Endothelial cell of umbilical vein (primary cell): ENCODE results near the gene SFMBT2. TPM values are rescaled to one million over a fixed set of nuclear protein-coding genes. Genes with fewer than 3 reads are reported as not detected.

ENCODE experiments used
- BruUV-seq: library from RNA; stranded (reverse); fragments of 400-500 nt; replicated peaks from 2 replicates; lab custom pipeline; 2021; lab: Mats Ljungman, UMichigan
- CTCF ChIA-PET: fragments of 300-600, 350-600 bp; sonication (Branson Sonifier 250); formaldehyde crosslinking; loops from one replicate; lab custom pipeline; 2021; ENCODE audit warnings: antibody characterized with exemption, inconsistent platforms; lab: Charles Lee
- POLR2A ChIA-PET: fragments of 300-600, 350-600 bp; sonication (Branson Sonifier 250); formaldehyde crosslinking; loops from one replicate; lab custom pipeline; 2021; ENCODE audit warnings: antibody characterized with exemption, inconsistent platforms; lab: Charles Lee
- DNase-seq: peaks from one replicate; pipeline ENCODE4 v3.0.0-alpha.2; 2011; ENCODE audit warnings: low read depth, low spot score
- FAIRE-seq: peaks from 2 replicates; lab custom pipeline; 2011; peaks lifted over from hg19 to GRCh38; lab: Jason Lieb, UNC
- H2AFZ ChIP-seq: 2 replicates; pipeline ENCODE4 v1.6.0; 2012; ENCODE audit warnings: low read depth, low read length, control low read depth, inconsistent platforms
- H3K27ac ChIP-seq: 2 replicates; pipeline ENCODE4 v1.5.1; 2011; ENCODE audit warnings: low read depth, mild to moderate bottlenecking, control low read depth, low read length, moderate library complexity; ENCODE audit not compliant: insufficient read depth
- H3K27me3 ChIP-seq, 2 experiments: 2 replicates each; pipeline versions ENCODE4 v1.6.0 to v1.6.1; 2011; ENCODE audit warnings: low read length in 2 of 2, mixed read lengths in 1 of 2; ENCODE audit not compliant: control insufficient read depth in 2 of 2, insufficient read depth in 2 of 2
- H3K36me3 ChIP-seq, 2 experiments: 2 replicates in 1 of 2; 3 replicates in 1 of 2; pipeline ENCODE4 v1.5.1; 2011; ENCODE audit warnings: low read length in 2 of 2, mild to moderate bottlenecking in 1 of 2, moderate library complexity in 1 of 2; ENCODE audit not compliant: control insufficient read depth in 2 of 2, insufficient read depth in 2 of 2; ENCODE audit errors: extremely low read depth in 1 of 2
- H3K4me1 ChIP-seq: 3 replicates; pipeline ENCODE4 v1.5.1; 2011; ENCODE audit warnings: mild to moderate bottlenecking, low read length; ENCODE audit not compliant: control insufficient read depth, insufficient read depth; ENCODE audit errors: extremely low read depth
- H3K4me2 ChIP-seq: 2 replicates; pipeline ENCODE4 v1.6.1; 2011; ENCODE audit warnings: low read length, control low read depth, mixed read lengths; ENCODE audit not compliant: insufficient read depth
- H3K4me3 ChIP-seq, 3 experiments: fragments of 200-600 bp in 1 of 3; sonication (generic), shearing (Covaris generic) in 1 of 3; replicated peaks in 1 of 3; 2 replicates each; pipeline ENCODE4 v1.5.1; 2011 to 2016; ENCODE audit warnings: control low read depth in 3 of 3, low read length in 3 of 3, mild to moderate bottlenecking in 2 of 3, inconsistent platforms in 1 of 3, low read depth in 1 of 3, moderate library complexity in 1 of 3; ENCODE audit not compliant: insufficient read depth in 1 of 3
- H3K79me2 ChIP-seq: 2 replicates; pipeline ENCODE4 v1.6.0; 2012; ENCODE audit warnings: low read length, inconsistent platforms; ENCODE audit not compliant: control insufficient read depth, insufficient read depth
- H3K9ac ChIP-seq: replicated peaks from 2 replicates; pipeline ENCODE3; 2011; ENCODE audit warnings: low read length, control low read depth; ENCODE audit not compliant: insufficient read depth; ENCODE audit errors: extremely low read depth
- H3K9me1 ChIP-seq: replicated peaks from 3 replicates; pipeline ENCODE4 v1.6.0; 2011; ENCODE audit warnings: mild to moderate bottlenecking, low read length; ENCODE audit not compliant: control insufficient read depth, insufficient read depth; ENCODE audit errors: extremely low read depth
- H3K9me3 ChIP-seq: replicated peaks from 2 replicates; pipeline ENCODE4 v1.5.1; 2012; ENCODE audit warnings: low read length, inconsistent platforms; ENCODE audit not compliant: control insufficient read depth, insufficient read depth
- H4K20me1 ChIP-seq: replicated peaks from 2 replicates; pipeline ENCODE3; 2011; ENCODE audit warnings: mild to moderate bottlenecking, low read length; ENCODE audit not compliant: control insufficient read depth, insufficient read depth; ENCODE audit errors: extremely low read depth
- CTCF ChIP-seq, 2 donors: IDR thresholded peaks; 1 replicate in 1 of 2; 2 replicates in 1 of 2; pipeline ENCODE4 v1.5.1; 2011; ENCODE audit warnings: low read length in 2 of 2, mild to moderate bottlenecking in 2 of 2, moderate library complexity in 2 of 2, control low read depth in 1 of 2, inconsistent platforms in 1 of 2, low read depth in 1 of 2; ENCODE audit not compliant: insufficient read depth in 1 of 2; ENCODE audit errors: extremely low read depth in 1 of 2
- EZH2 ChIP-seq: IDR thresholded peaks from 2 replicates; pipeline ENCODE4 v1.6.1; 2012; ENCODE audit warnings: borderline replicate concordance, low read depth, mild to moderate bottlenecking, moderate library complexity, low read length, inconsistent platforms; ENCODE audit not compliant: severe bottlenecking
- FOS ChIP-seq: IDR thresholded peaks from 2 replicates; pipeline ENCODE4 v1.6.1; 2011; ENCODE audit warnings: mild to moderate bottlenecking, low read length, moderate library complexity, borderline replicate concordance; ENCODE audit not compliant: insufficient read depth
- GATA2 ChIP-seq: IDR thresholded peaks from 2 replicates; pipeline ENCODE4 v1.7.0; 2011; ENCODE audit warnings: low read depth, mild to moderate bottlenecking, moderate library complexity, mixed read lengths, low read length; ENCODE audit not compliant: insufficient read length, insufficient read depth
- JUN ChIP-seq: IDR thresholded peaks from 2 replicates; pipeline ENCODE4 v1.6.1; 2011; ENCODE audit warnings: borderline replicate concordance, low read depth; ENCODE audit not compliant: insufficient read length, insufficient read depth
- MAX ChIP-seq: IDR thresholded peaks from 2 replicates; pipeline ENCODE4 v1.6.1; 2011; ENCODE audit not compliant: insufficient read depth, insufficient read length
- POLR2AphosphoS5 ChIP-seq: IDR thresholded peaks from 2 replicates; pipeline ENCODE4 v1.6.1; 2012; ENCODE audit warnings: low read depth, mild to moderate bottlenecking, control low read depth, low read length, moderate library complexity; ENCODE audit not compliant: insufficient read depth
- dilution Hi-C: fragments of 300-500 bp; cut with MboI; formaldehyde crosslinking; loops from one replicate; pipeline ENCODE4 v1.15.0; 2019; ENCODE audit warnings: low sequenced_read_pairs; ENCODE audit not compliant: extremely low pct_ligation_motif_present
- intact Hi-C: fragments of 100-400 bp; cut with micrococcal nuclease; formaldehyde crosslinking; loops from one replicate; pipeline ENCODE4 v1.10.0; 2022
- polyA plus RNA-seq, 4 experiments: library from polyadenylated mRNA; depleted of rRNA in 3 of 4; stranded (reverse) in 3 of 4; unstranded in 1 of 4; fragments of >200 nt; gene quantifications; 2 replicates each; pipeline versions ENCODE4 v1.2.1 to v1.2.3, GENCODE V29; 2011 to 2012; ENCODE audit warnings: missing spikeins in 1 of 4
- total RNA-seq: library from RNA; stranded (reverse); gene quantifications from 2 replicates; pipeline ENCODE4 v1.2.3, GENCODE V29; 2021

The SFMBT2 gene
- total and polyA plus RNA-seq, 2 donors (not counting 3 experiments of a cell fraction or from before 2014, with no cell fraction given) = 0.14 to 0.64 TPM

GRCh38 chr10:7119325-7120015, 291.4 kb downstream of the SFMBT2 start:
- intact Hi-C loops = loop anchor here (5.0 kb wide), 2 partner anchors 397 to 452 kb away; no protein-coding TSS in a partner anchor
- BruUV-seq = no TSS peak

More at GRCh38 chr10:7119325-7120015, 291.4 kb downstream of the SFMBT2 start:
- FAIRE-seq (no peak), DNase-seq (no peak)
- no peaks in the 10 kb centered on the region for H3K9me3 ChIP-seq
- dilution Hi-C loops = no loop called here
- TF ChIP-seq MAX (no peak), JUN (no peak), GATA2 (no peak), CTCF (IDR thresholded peaks at IDR 0.05; ENCODE audit: extremely low read depth in 1 of 2, insufficient read depth in 1 of 2, low read depth in 1 of 2, low read length in 2 of 2) (no peak), FOS (no peak), EZH2 (no peak), POLR2AphosphoS5 (no peak)
- H3K27me3 ChIP-seq = no peaks in the 10 kb centered on the region
- no peak overlapping the region for H3K9ac ChIP-seq
- H3K9me1 ChIP-seq = no peaks in the 10 kb centered on the region
- no peaks in the 10 kb centered on the region for H3K4me1 ChIP-seq
- H3K79me2 ChIP-seq = no peaks in the 10 kb centered on the region
- no peaks in the 10 kb centered on the region for H3K36me3 ChIP-seq
- ChIA-PET POLR2A (no interaction called here), CTCF (no interaction called here)
- no peaks in the 10 kb centered on the region for H4K20me1 ChIP-seq
- H3K4me3 ChIP-seq = no peak overlapping the region
- H2AFZ ChIP-seq = no peak overlapping the region
- no peak overlapping the region for H3K27ac ChIP-seq
- no peak overlapping the region for H3K4me2 ChIP-seq
